Stomach (tissue), 9 donors: ENCODE results near the gene NPBWR2. TPM values are rescaled to one million over a fixed set of nuclear protein-coding genes. Genes with fewer than 3 reads are reported as not detected.

ENCODE experiments used
- DNase-seq, 2 donors: peaks; one replicate each; pipeline versions ENCODE4 v3.0.0 to v3.0.0-alpha.2; 2013 to 2019
- H3K27ac ChIP-seq, 5 donors: fragments of 200-600 bp in 4 of 5; sonication (generic) in 4 of 5; one replicate each; pipeline ENCODE4 v1.5.1; 2013 to 2019; ENCODE audit warnings: mild to moderate bottlenecking in 1 of 5, moderate library complexity in 1 of 5
- H3K27me3 ChIP-seq, 3 donors: fragments of 200-600 bp; sonication (generic); one replicate each; pipeline ENCODE4 v1.5.1; 2017 to 2019; ENCODE audit warnings: mixed run types in 1 of 3
- H3K36me3 ChIP-seq, 4 donors: fragments of 200-600 bp; sonication (generic); 1 replicate in 3 of 4; 2 replicates in 1 of 4; pipeline ENCODE4 v1.5.1; 2016 to 2019
- H3K4me1 ChIP-seq, 4 donors: fragments of 200-600 bp; sonication (generic); one replicate each; pipeline ENCODE4 v1.5.1; 2016 to 2019
- H3K4me3 ChIP-seq, 4 donors: fragments of 200-600 bp; sonication (generic) in 3 of 4; one replicate each; pipeline ENCODE4 v1.5.1; 2016 to 2019; ENCODE audit warnings: mild to moderate bottlenecking in 1 of 4
- H3K9me3 ChIP-seq, 4 donors: fragments of 200-600 bp; sonication (generic); one replicate each; pipeline ENCODE4 v1.5.1; 2016 to 2019
- EP300 ChIP-seq: sonication (generic); formaldehyde crosslinking; IDR thresholded peaks from one replicate; pipeline ENCODE4 v1.6.1; 2017; ENCODE audit warnings: antibody characterized with exemption
- POLR2A ChIP-seq, 4 donors: fragments of 450-650 bp; IDR thresholded peaks; one replicate each; pipeline ENCODE4 v1.6.1; 2016; ENCODE audit warnings: antibody characterized with exemption in 4 of 4, control low read depth in 2 of 4, mild to moderate bottlenecking in 1 of 4, moderate library complexity in 1 of 4
- POLR2AphosphoS5 ChIP-seq, 3 donors: sonication (generic); formaldehyde crosslinking; IDR thresholded peaks; one replicate each; pipeline ENCODE4 v1.6.1; 2016; ENCODE audit warnings: antibody characterized with exemption in 3 of 3
- WGBS, 5 donors: extraction: QIAGEN DNeasy Blood & Tissue Kit in 3 of 5; methylation state at CpG; one replicate each; pipeline versions ENCODE4 v1.1.5 to v1.1.7; 2013 to 2018; 5-methylcytosine and 5-hydroxymethylcytosine counted together
- intact Hi-C: fragments of 100-400 bp; cut with DNase I; formaldehyde crosslinking; loops from one replicate; pipeline ENCODE4 v1.15.1; 2023; ENCODE audit warnings: low total_unique reads
- polyA plus RNA-seq, 3 donors: library from polyadenylated mRNA; stranded (reverse); fragments of 200-250 nt; gene quantifications; one replicate each; pipeline ENCODE4 v1.2.3, GENCODE V29; 2013
- total RNA-seq, 5 donors: library from RNA; depleted of rRNA; stranded (reverse); fragments of >200 nt; gene quantifications; one replicate each; pipeline versions ENCODE4 v1.1.0 to v1.2.3, GENCODE V29; 2014 to 2016
- TF ChIP-seq, protein P1 (sequence below), 7 experiments: fragments of 450-650 bp in 4 of 7; fragments of 200-600 bp in 3 of 7; sonication (generic) in 3 of 7; IDR thresholded peaks; one replicate each; pipeline ENCODE4 v1.5.1; 2016 to 2019; ENCODE audit warnings: antibody characterized with exemption in 7 of 7, control low read depth in 2 of 7, mild to moderate bottlenecking in 1 of 7
- donor health status: healthy with polysubstance abuse.
- donor health status: Bipolar disorder and iron deficiency.
- donor health status: healthy.

NPBWR2 gene
- total and polyA plus RNA-seq, 8 donors, result not detected

DNA sequence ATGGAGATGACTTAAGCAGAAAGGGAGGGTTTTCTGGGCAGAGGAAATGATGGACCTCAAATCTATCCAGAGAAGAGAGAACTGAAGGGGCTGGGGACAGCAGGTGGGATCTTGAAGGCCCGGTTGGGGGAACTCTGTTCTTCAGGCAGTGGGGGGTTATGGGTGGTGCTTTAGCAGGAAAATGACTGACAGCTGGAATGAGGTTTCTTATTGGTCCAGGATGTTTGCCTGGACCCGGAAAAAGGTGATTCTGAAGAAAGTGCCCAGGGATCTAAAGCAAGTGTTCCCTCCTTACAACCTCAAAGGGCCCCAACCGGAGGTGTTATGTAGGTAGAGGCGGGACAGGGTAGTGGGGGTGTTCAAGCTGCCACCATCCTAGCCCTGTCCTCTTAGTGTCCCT, 11.9 kb downstream of the NPBWR2 start:
- Histone ChIP-seq H3K27me3 (peaks cover 0 to 50% (median 11%) of the 10 kb centered on the region in 3 donors), H3K9me3 (no peaks in the 10 kb centered on the region), H3K4me3 (no peak overlapping the region), H3K4me1 (no peaks in the 10 kb centered on the region), H3K27ac (no peak overlapping the region), H3K36me3 (peaks cover 0 to 10% (median 4%) of the 10 kb centered on the region in 4 donors)
- intact Hi-C loops, result no loop called here
- 59 to 71% (median 63%) methylated on average over 4 of the region's 4 CpGs for WGBS, 5 donors
- TF ChIP-seq, protein P1, sequence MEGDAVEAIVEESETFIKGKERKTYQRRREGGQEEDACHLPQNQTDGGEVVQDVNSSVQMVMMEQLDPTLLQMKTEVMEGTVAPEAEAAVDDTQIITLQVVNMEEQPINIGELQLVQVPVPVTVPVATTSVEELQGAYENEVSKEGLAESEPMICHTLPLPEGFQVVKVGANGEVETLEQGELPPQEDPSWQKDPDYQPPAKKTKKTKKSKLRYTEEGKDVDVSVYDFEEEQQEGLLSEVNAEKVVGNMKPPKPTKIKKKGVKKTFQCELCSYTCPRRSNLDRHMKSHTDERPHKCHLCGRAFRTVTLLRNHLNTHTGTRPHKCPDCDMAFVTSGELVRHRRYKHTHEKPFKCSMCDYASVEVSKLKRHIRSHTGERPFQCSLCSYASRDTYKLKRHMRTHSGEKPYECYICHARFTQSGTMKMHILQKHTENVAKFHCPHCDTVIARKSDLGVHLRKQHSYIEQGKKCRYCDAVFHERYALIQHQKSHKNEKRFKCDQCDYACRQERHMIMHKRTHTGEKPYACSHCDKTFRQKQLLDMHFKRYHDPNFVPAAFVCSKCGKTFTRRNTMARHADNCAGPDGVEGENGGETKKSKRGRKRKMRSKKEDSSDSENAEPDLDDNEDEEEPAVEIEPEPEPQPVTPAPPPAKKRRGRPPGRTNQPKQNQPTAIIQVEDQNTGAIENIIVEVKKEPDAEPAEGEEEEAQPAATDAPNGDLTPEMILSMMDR (IDR thresholded peaks at IDR 0.05), result no peak
- no peak for TF ChIP-seq POLR2A (IDR thresholded peaks at IDR 0.05)
- no peak for TF ChIP-seq POLR2AphosphoS5 (IDR thresholded peaks at IDR 0.05)
- TF ChIP-seq EP300, result no peak
- no peak for DNase-seq

DNA sequence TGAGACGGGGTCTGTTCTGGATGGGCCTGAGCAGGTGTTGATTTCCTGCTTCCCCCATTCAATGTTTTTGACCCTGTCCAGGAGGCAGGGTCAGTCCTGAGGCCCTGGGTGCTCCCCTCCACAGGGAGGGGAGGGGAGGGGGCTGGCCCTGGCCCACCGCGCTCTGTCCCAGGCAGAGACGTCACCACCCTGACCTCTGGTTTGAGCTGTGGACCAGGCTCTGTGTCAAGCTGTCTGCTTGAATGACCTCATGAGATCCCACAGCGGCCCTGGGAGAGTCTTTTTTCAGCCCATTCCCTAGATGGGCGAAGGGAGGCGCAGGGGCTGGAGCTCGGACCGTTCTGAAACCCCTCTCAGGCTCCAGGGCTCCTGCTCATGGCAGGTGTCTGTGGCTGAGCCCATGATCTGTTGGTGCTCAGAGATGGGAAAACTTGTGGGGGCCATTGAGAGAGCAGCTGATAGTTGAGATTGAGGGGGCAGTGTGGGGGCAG, 14.3 kb downstream of the NPBWR2 start:
- no peaks in the 10 kb centered on the region for H3K9me3 ChIP-seq
- no peak overlapping the region for H3K4me3 ChIP-seq
- intact Hi-C loops, result no loop called here
- peaks cover 0 to 4% (median 0%) of the 10 kb centered on the region in 4 donors for H3K36me3 ChIP-seq
- WGBS, 5 donors, result 30 to 53% (median 42%) methylated on average over 4 to 9 of the region's 9 CpGs
- peaks cover 0 to 45% (median 7%) of the 10 kb centered on the region in 3 donors for H3K27me3 ChIP-seq
- no peaks in the 10 kb centered on the region for H3K4me1 ChIP-seq
- DNase-seq, result no peak
- no peak overlapping the region for H3K27ac ChIP-seq
- TF ChIP-seq POLR2AphosphoS5 (IDR thresholded peaks at IDR 0.05) (no peak), POLR2A (IDR thresholded peaks at IDR 0.05) (no peak), EP300 (no peak)
- TF ChIP-seq, protein P1 (IDR thresholded peaks at IDR 0.05), result no peak

DNA sequence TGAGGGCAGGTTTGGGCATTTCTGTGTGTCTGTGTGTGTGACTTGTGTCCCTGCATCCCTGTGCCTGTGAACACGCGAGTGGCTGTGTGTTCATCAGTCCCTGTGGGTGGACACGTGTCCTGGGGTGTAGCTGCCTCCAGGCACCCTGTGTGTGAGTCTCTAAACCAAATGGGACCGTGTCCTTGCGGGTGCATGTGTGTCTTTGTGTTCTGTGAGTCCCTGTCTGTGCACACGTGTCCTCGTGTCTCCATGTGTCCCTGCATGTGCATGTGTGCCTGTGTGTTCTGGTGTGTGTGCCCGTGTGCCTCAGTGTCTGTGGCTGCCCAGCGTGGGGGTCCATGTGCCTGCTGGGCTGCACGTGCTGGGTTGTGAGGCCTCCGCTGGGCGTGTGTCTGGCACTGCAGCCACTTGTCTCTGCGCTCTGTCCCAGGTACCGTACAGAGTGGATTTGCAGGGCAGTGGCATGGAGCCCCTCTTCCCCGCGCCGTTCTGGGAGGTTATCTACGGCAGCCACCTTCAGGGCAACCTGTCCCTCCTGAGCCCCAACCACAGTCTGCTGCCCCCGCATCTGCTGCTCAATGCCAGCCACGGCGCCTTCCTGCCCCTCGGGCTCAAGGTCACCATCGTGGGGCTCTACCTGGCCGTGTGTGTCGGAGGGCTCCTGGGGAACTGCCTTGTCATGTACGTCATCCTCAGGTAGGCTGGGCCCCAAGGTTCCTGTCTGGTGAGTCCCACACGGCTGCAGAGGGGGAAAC, 14.9 kb downstream of the NPBWR2 start:
- H3K27ac ChIP-seq, result no peak overlapping the region
- H3K36me3 ChIP-seq, result no peaks in the 10 kb centered on the region
- H3K27me3 ChIP-seq, result peaks cover 0 to 46% (median 7%) of the 10 kb centered on the region in 3 donors
- no peak overlapping the region for H3K4me3 ChIP-seq
- TF ChIP-seq POLR2AphosphoS5 (IDR thresholded peaks at IDR 0.05), result no peak
- TF ChIP-seq, protein P1 (IDR thresholded peaks at IDR 0.05), result no peak
- TF ChIP-seq EP300, result no peak
- no peak for TF ChIP-seq POLR2A (IDR thresholded peaks at IDR 0.05)
- no peaks in the 10 kb centered on the region for H3K4me1 ChIP-seq
- peaks cover 0 to 5% (median 0%) of the 10 kb centered on the region in 4 donors for H3K9me3 ChIP-seq
- WGBS, 5 donors, result 36 to 43% (median 38%) methylated on average over 10 to 27 of the region's 27 CpGs
- no peak for DNase-seq
- intact Hi-C loops, result no loop called here

DNA sequence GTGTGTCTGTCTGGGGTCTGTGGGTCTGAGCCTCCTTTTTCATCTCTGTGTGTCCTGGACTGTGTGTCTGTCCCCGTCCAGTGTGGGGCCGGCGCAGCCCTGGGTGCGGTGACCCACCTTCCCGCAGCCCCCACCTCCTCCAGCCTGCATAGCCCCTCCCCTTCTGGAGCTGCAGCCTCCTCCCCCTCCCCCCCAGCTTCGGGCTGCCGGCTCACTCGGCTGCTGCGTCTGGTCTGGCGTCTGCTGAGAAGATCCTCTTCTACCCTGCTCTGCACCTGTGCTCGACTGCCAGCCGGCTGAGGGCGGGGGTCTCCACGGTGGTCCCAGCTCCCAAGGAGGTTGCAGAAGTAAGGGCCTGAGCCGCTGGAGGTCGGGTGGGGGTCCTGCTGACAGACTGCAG, 15.6 kb downstream of the NPBWR2 start:
- intact Hi-C loops, result no loop called here
- no peak overlapping the region for H3K27ac ChIP-seq
- TF ChIP-seq, protein P1 (IDR thresholded peaks at IDR 0.05), result no peak
- peak in 1 of 2 donors; percentile 50 for DNase-seq
- peaks cover 0 to 46% (median 7%) of the 10 kb centered on the region in 3 donors for H3K27me3 ChIP-seq
- 14 to 24% (median 16%) methylated on average over 9 to 16 of the region's 16 CpGs for WGBS, 5 donors
- no peak overlapping the region for H3K4me3 ChIP-seq
- no peaks in the 10 kb centered on the region for H3K36me3 ChIP-seq
- H3K9me3 ChIP-seq, result peaks cover 0 to 5% (median 0%) of the 10 kb centered on the region in 4 donors
- no peaks in the 10 kb centered on the region for H3K4me1 ChIP-seq
